BLaER1 (cell line): ENCODE results near the gene ANO3.

Experiments
- H3K27ac ChIP-seq: shearing (Covaris generic); formaldehyde crosslinking; 2 replicates; pipeline ENCODE4 v1.8.1; 2022
- H3K27me3 ChIP-seq: shearing (Covaris generic); formaldehyde crosslinking; 2 replicates; pipeline ENCODE4 v1.8.1; 2022
- H3K36me3 ChIP-seq: shearing (Covaris generic); formaldehyde crosslinking; 2 replicates; pipeline ENCODE4 v1.8.1; 2022
- H3K4me1 ChIP-seq: shearing (Covaris generic); formaldehyde crosslinking; 2 replicates; pipeline ENCODE4 v1.8.1; 2022
- H3K4me2 ChIP-seq: shearing (Covaris generic); formaldehyde crosslinking; 2 replicates; pipeline ENCODE4 v1.8.1; 2022
- H3K4me3 ChIP-seq: shearing (Covaris generic); formaldehyde crosslinking; 2 replicates; pipeline ENCODE4 v1.8.1; 2022
- H3K9ac ChIP-seq: shearing (Covaris generic); formaldehyde crosslinking; 2 replicates; pipeline ENCODE4 v1.8.1; 2022
- H3K9me3 ChIP-seq: shearing (Covaris generic); formaldehyde crosslinking; 2 replicates; pipeline ENCODE4 v1.8.1; 2022
- H4K20me1 ChIP-seq: shearing (Covaris generic); formaldehyde crosslinking; 2 replicates; pipeline ENCODE4 v1.8.1; 2022
- Cebpa-rat ChIP-seq: shearing (Covaris generic); IDR thresholded peaks from 2 replicates; pipeline ENCODE4 v1.8.1; 2022

Gene ANO3

DNA sequence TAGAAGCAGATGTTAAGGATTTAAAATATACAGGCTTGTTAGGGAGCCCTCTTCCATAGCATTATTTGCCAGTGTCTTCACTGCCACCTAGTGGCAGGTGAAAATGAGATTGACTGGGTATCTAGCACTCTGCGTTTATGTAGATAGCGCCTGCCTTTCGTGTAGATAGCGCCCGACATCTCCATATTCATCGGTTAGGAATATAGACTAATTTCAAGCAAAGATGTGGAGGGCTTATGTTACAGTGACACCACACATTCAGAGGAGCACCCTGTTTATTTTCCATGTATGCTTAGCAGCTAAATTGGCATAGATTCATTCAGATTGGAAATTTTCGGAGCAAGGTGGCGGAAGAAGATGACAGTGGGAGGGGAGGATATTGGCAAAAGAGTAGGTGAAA, 318.0 kb downstream of the ANO3 start:
- Histone ChIP-seq H3K27ac (no peak overlapping the region), H3K4me2 (no peak overlapping the region), H3K9ac (no peak overlapping the region), H3K4me3 (no peak overlapping the region), H4K20me1 (no peaks in the 10 kb centered on the region), H3K36me3 (no peaks in the 10 kb centered on the region), H3K4me1 (no peaks in the 10 kb centered on the region), H3K27me3 (no peaks in the 10 kb centered on the region), H3K9me3 (no peaks in the 10 kb centered on the region)
- TF ChIP-seq Cebpa-rat = no peak

- no peak overlapping the region for H3K4me3 ChIP-seq
Measured at GRCh38 chr11:26651916-26652315, 320.0 kb downstream of the ANO3 start.

DNA sequence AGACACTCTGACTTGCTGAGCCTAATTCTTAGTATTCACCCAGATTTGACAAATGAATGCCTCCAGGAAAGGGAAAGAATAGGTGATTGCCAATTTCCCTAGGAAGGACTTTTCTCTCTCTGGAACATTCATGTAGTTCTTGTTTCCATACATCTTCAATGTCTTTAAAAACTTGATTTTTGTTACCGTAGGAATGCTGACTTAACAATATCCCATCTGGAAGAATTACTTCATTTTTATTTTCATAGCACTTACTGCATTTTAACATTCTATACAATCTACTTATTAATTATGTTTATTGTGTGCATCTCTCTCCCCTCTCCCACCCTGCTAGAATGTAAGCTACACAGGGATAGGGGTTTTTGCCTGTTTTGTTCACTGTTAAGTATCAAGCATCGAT, 323.4 kb downstream of the ANO3 start:
- Histone ChIP-seq H3K4me3 (no peak overlapping the region), H3K27me3 (no peaks in the 10 kb centered on the region), H3K9me3 (no peaks in the 10 kb centered on the region), H3K4me1 (no peaks in the 10 kb centered on the region), H3K36me3 (no peaks in the 10 kb centered on the region), H3K4me2 (no peak overlapping the region), H3K9ac (no peak overlapping the region), H4K20me1 (no peaks in the 10 kb centered on the region), H3K27ac (no peak overlapping the region)
- TF ChIP-seq Cebpa-rat = no peak

More at GRCh38 chr11:26651916-26652315, 320.0 kb downstream of the ANO3 start:
- no peak for TF ChIP-seq Cebpa-rat
- Histone ChIP-seq H3K36me3 (no peaks in the 10 kb centered on the region), H3K27me3 (no peaks in the 10 kb centered on the region), H3K9me3 (no peaks in the 10 kb centered on the region), H3K4me2 (no peak overlapping the region), H3K4me1 (no peaks in the 10 kb centered on the region), H3K9ac (no peak overlapping the region), H4K20me1 (no peaks in the 10 kb centered on the region), H3K27ac (no peak overlapping the region)

DNA sequence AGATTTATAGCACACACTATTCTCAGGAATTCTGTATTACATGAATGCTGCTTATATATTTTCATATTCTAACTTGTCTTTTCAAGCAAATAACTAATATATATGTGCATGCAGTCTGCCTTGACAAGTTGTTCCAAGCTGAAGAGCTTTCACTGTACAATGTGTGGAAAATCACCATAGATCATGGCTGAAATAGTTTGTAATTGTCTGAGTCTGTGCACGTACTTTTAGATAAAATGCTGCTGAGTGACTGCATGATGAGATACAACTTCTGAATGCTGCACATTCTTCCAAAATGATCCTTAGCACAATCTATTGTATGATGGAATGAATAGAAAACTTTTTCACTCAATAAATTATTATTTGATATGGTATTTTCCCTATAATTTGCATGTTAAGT, 331.0 kb downstream of the ANO3 start:
- no peaks in the 10 kb centered on the region for H4K20me1 ChIP-seq

GRCh38 chr11:26665036-26665435, 333.1 kb downstream of the ANO3 start:
- Histone ChIP-seq H3K4me1 (no peaks in the 10 kb centered on the region), H3K4me3 (no peak overlapping the region), H3K9ac (no peak overlapping the region), H3K9me3 (no peaks in the 10 kb centered on the region), H3K36me3 (no peaks in the 10 kb centered on the region), H3K27me3 (no peaks in the 10 kb centered on the region), H4K20me1 (no peaks in the 10 kb centered on the region), H3K4me2 (no peak overlapping the region), H3K27ac (no peak overlapping the region)
- no peak for TF ChIP-seq Cebpa-rat

More for the DNA sequence above, 331.0 kb downstream of the ANO3 start:
- no peaks in the 10 kb centered on the region for H3K27me3 ChIP-seq
- H3K4me1 ChIP-seq = no peaks in the 10 kb centered on the region
- no peaks in the 10 kb centered on the region for H3K36me3 ChIP-seq
- TF ChIP-seq Cebpa-rat = no peak
- no peak overlapping the region for H3K4me2 ChIP-seq
- H3K9ac ChIP-seq = no peak overlapping the region
- no peak overlapping the region for H3K4me3 ChIP-seq
- no peaks in the 10 kb centered on the region for H3K9me3 ChIP-seq
- H3K27ac ChIP-seq = no peak overlapping the region

GRCh38 chr11:26665946-26666345, 334.0 kb downstream of the ANO3 start:
- Histone ChIP-seq H3K36me3 (no peaks in the 10 kb centered on the region), H3K9me3 (no peaks in the 10 kb centered on the region), H3K4me1 (no peaks in the 10 kb centered on the region), H3K4me2 (no peak overlapping the region), H4K20me1 (no peaks in the 10 kb centered on the region), H3K9ac (no peak overlapping the region), H3K4me3 (no peak overlapping the region), H3K27me3 (no peaks in the 10 kb centered on the region), H3K27ac (no peak overlapping the region)
- no peak for TF ChIP-seq Cebpa-rat

DNA sequence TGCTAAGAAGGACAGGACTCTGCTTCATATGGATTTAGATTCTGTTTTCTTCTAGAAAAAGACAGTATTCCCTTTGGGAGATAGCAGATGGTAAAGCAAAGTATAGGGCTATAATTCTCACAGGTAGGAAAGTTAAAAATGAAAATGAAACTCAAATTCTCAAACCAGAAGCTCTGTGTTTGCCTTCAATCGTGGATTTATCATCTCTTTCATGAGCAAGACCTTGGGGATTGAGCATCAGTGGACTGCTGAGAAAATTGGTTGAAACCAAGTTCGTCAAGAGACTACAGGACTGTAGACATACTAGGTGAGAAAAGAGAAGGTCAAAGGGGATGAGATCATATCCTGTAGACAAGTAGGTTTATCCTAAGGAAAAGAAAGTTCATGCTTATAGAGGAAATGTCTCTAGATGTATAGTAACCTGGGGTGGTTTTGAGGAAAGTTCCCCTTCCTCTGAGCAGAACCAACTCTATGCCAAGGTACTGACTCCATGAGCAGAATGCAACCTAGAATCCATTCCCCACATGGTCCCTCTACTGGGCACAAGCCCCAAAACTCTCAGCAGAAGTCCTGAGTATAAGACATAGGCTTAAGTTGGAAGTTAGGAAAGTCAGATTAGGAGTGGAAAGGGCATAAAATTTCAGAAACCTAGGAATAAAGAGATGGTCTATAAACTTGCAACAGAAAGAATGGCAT, 343.5 kb downstream of the ANO3 start:
- no peaks in the 10 kb centered on the region for H3K36me3 ChIP-seq
- no peaks in the 10 kb centered on the region for H3K4me1 ChIP-seq
- no peak overlapping the region for H3K9ac ChIP-seq
- H4K20me1 ChIP-seq = no peaks in the 10 kb centered on the region
- TF ChIP-seq Cebpa-rat = no peak
- no peak overlapping the region for H3K27ac ChIP-seq
- H3K4me2 ChIP-seq = no peak overlapping the region
- no peaks in the 10 kb centered on the region for H3K27me3 ChIP-seq
- no peaks in the 10 kb centered on the region for H3K9me3 ChIP-seq
- no peak overlapping the region for H3K4me3 ChIP-seq

DNA sequence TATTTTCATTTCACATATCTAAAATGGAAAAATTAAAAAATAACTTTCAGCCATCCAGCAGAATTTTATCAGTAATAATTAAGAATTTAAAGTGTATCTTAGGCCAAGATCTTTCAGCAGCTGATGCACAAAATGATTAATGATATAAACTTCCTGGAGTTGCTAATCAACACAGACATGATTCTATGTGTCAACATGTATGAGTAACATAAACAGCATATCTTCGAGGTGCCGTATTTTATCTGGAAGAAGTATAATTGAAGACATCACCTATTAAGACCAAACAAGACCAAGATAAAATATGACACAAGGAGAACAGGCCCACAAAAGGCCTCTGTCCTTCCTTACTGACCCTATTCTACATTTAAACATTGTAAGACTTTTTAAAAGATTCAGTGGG, 344.7 kb downstream of the ANO3 start:
- no peak for TF ChIP-seq Cebpa-rat
- H3K4me2 ChIP-seq = no peak overlapping the region
- H3K27ac ChIP-seq = no peak overlapping the region
- no peaks in the 10 kb centered on the region for H3K4me1 ChIP-seq
- no peak overlapping the region for H3K4me3 ChIP-seq
- no peak overlapping the region for H3K9ac ChIP-seq
- H3K36me3 ChIP-seq = no peaks in the 10 kb centered on the region
- H3K27me3 ChIP-seq = no peaks in the 10 kb centered on the region
- H3K9me3 ChIP-seq = no peaks in the 10 kb centered on the region
- H4K20me1 ChIP-seq = no peaks in the 10 kb centered on the region

GRCh38 chr11:26677566-26677965, 345.6 kb downstream of the ANO3 start:
- Histone ChIP-seq H3K4me2 (no peak overlapping the region), H3K9me3 (no peaks in the 10 kb centered on the region), H3K27ac (no peak overlapping the region), H3K9ac (no peak overlapping the region), H3K4me3 (no peak overlapping the region), H3K27me3 (no peaks in the 10 kb centered on the region), H3K4me1 (no peaks in the 10 kb centered on the region), H4K20me1 (no peaks in the 10 kb centered on the region), H3K36me3 (no peaks in the 10 kb centered on the region)
- no peak for TF ChIP-seq Cebpa-rat

GRCh38 chr11:26687351-26687750, 355.4 kb downstream of the ANO3 start:
- H4K20me1 ChIP-seq = no peaks in the 10 kb centered on the region
- no peak overlapping the region for H3K9ac ChIP-seq
- no peak overlapping the region for H3K27ac ChIP-seq
- no peak overlapping the region for H3K4me2 ChIP-seq
- no peak overlapping the region for H3K4me3 ChIP-seq
- no peaks in the 10 kb centered on the region for H3K36me3 ChIP-seq
- no peaks in the 10 kb centered on the region for H3K27me3 ChIP-seq
- no peak for TF ChIP-seq Cebpa-rat
- H3K4me1 ChIP-seq = no peaks in the 10 kb centered on the region
- no peaks in the 10 kb centered on the region for H3K9me3 ChIP-seq

DNA sequence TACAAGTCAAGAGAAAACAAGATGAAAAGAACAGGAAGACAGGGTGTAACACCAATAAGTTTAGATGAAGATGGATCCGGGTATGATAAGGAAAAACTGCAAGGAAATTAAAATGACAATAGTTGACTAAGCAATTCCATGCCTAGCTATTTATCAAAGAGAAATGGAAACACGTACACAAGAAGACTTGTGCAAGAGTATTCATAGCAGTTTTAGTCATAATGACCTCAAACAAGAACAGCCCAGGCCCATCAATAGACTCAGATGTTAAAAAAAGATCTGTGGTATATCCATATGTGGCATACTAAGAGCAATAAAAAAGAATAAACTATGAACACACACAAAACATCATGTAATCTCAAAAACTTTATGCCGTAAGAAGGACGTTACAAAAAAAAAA, 356.8 kb downstream of the ANO3 start:
- Histone ChIP-seq H4K20me1 (no peaks in the 10 kb centered on the region), H3K36me3 (no peaks in the 10 kb centered on the region), H3K4me1 (no peaks in the 10 kb centered on the region), H3K27ac (no peak overlapping the region), H3K27me3 (no peaks in the 10 kb centered on the region), H3K9ac (no peak overlapping the region), H3K4me3 (no peak overlapping the region), H3K4me2 (no peak overlapping the region), H3K9me3 (no peaks in the 10 kb centered on the region)
- TF ChIP-seq Cebpa-rat = no peak
